Tibial artery (tissue), 4 donors: ENCODE measurements around the gene FBF1.
A peak's percentile ranks its signal among the peaks of the same experiment; 100 is the strongest.

Source experiments
- DNase-seq, 2 donors: peaks; one replicate each; pipeline ENCODE4 v3.0.0-alpha.2; 2019
- H3K27ac ChIP-seq, 2 donors: fragments of 200-600 bp; sonication (generic) in 1 of 2; 1 replicate in 1 of 2; 2 replicates in 1 of 2; pipeline ENCODE4 v1.5.1; 2018 to 2019; ENCODE audit warnings: mild to moderate bottlenecking in 1 of 2
- H3K27me3 ChIP-seq, 2 donors: fragments of 200-600 bp; sonication (generic) in 1 of 2; one replicate each; pipeline versions ENCODE4 v1.5.1 to v1.6.0; 2016 to 2019
- H3K36me3 ChIP-seq, 3 donors: fragments of 200-600 bp; sonication (generic) in 2 of 3; one replicate each; pipeline ENCODE4 v1.5.1; 2016 to 2019; ENCODE audit warnings: mild to moderate bottlenecking in 2 of 3
- H3K4me1 ChIP-seq, 4 donors: fragments of 200-600 bp; sonication (generic) in 2 of 4; 1 replicate in 3 of 4; 2 replicates in 1 of 4; pipeline ENCODE4 v1.5.1; 2016 to 2019
- H3K4me3 ChIP-seq, 2 donors: fragments of 200-600 bp; sonication (generic) in 1 of 2; 1 replicate in 1 of 2; 2 replicates in 1 of 2; pipeline ENCODE4 v1.5.1; 2018 to 2019; ENCODE audit warnings: mild to moderate bottlenecking in 2 of 2
- H3K9me3 ChIP-seq, 3 donors: fragments of 200-600 bp; sonication (generic) in 1 of 3; one replicate each; pipeline ENCODE4 v1.5.1; 2016 to 2019
- CTCF ChIP-seq, 2 experiments: fragments of 200-600 bp in 1 of 2; fragments of 450-650 bp in 1 of 2; IDR thresholded peaks; one replicate each; pipeline ENCODE4 v1.5.1; 2017 to 2019; ENCODE audit warnings: antibody characterized with exemption in 2 of 2, mild to moderate bottlenecking in 1 of 2, moderate library complexity in 1 of 2
- intact Hi-C: fragments of 100-400 bp; cut with DNase I; formaldehyde crosslinking; loops from one replicate; pipeline ENCODE4 v1.15.0; 2023; ENCODE audit warnings: low total_unique reads

Gene FBF1

GRCh38 chr17:75940727-75941441 is at the start of gene FBF1:
Gene FBF1 (minus strand): TSS chr17:75941042. CDS start chr17:75938149, 2,893 bp downstream.
- peaks cover 6 to 14% (median 10%) of the 10 kb centered on the region in 3 donors for H3K36me3 ChIP-seq
- peak within 1 kb of the TSS; percentile 69 to 82 for H3K4me3 ChIP-seq
- DNase-seq = peak; percentile 93 to 97
- TF ChIP-seq CTCF (IDR thresholded peaks at IDR 0.05) = peak in 1 of 2 experiments; percentile 4
- no peaks in the 10 kb centered on the region for H3K9me3 ChIP-seq
- intact Hi-C loops = no loop called here
- no peaks in the 10 kb centered on the region for H3K27me3 ChIP-seq
- H3K4me1 ChIP-seq = peaks cover 0 to 12% (median 8%) of the 10 kb centered on the region in 4 donors
- peak within 1 kb of the TSS; percentile 74 to 76 for H3K27ac ChIP-seq

- TF ChIP-seq CTCF (IDR thresholded peaks at IDR 0.05) = no peak
- no peaks in the 10 kb centered on the region for H3K9me3 ChIP-seq
- intact Hi-C loops = no loop called here
- no peak overlapping the region for H3K4me3 ChIP-seq
- H3K4me1 ChIP-seq = no peaks in the 10 kb centered on the region
- no peaks in the 10 kb centered on the region for H3K27me3 ChIP-seq
- H3K27ac ChIP-seq = no peak overlapping the region
- peaks cover 0 to 20% (median 12%) of the 10 kb centered on the region in 3 donors for H3K36me3 ChIP-seq
- DNase-seq = peak in 1 of 2 donors; percentile 49
These were observed 46.2 kb upstream of the FBF1 start for GRCh38 chr17:75987041-75987440.

GRCh38 chr17:75985986-75986385 is 45.1 kb upstream of the FBF1 start:
- Histone ChIP-seq H3K9me3 (no peaks in the 10 kb centered on the region), H3K27me3 (no peaks in the 10 kb centered on the region), H3K36me3 (peaks cover 0 to 10% (median 5%) of the 10 kb centered on the region in 3 donors), H3K4me3 (no peak overlapping the region), H3K4me1 (no peaks in the 10 kb centered on the region), H3K27ac (no peak overlapping the region)
- DNase-seq = peak in 1 of 2 donors; percentile 1
- TF ChIP-seq CTCF (IDR thresholded peaks at IDR 0.05) = no peak
- intact Hi-C loops = no loop called here

GRCh38 chr17:75983501-75984181 is 42.8 kb upstream of the FBF1 start:
- H3K27ac ChIP-seq = no peak overlapping the region
- no peak for TF ChIP-seq CTCF (IDR thresholded peaks at IDR 0.05)
- H3K36me3 ChIP-seq = peaks cover 0 to 5% (median 0%) of the 10 kb centered on the region in 3 donors
- DNase-seq = peak; percentile 37 to 57
- peaks cover 0 to 11% (median 7%) of the 10 kb centered on the region in 4 donors for H3K4me1 ChIP-seq
- no peaks in the 10 kb centered on the region for H3K27me3 ChIP-seq
- no peak overlapping the region for H3K4me3 ChIP-seq
- H3K9me3 ChIP-seq = no peaks in the 10 kb centered on the region
- intact Hi-C loops = no loop called here

- H3K9me3 ChIP-seq = no peaks in the 10 kb centered on the region
- H3K27me3 ChIP-seq = no peaks in the 10 kb centered on the region
- H3K36me3 ChIP-seq = no peaks in the 10 kb centered on the region
- no peak overlapping the region for H3K27ac ChIP-seq
- DNase-seq = peak; percentile 46 to 60
- no peak overlapping the region for H3K4me3 ChIP-seq
- intact Hi-C loops = no loop called here
- peaks cover 0 to 34% (median 25%) of the 10 kb centered on the region in 4 donors for H3K4me1 ChIP-seq
- TF ChIP-seq CTCF (IDR thresholded peaks at IDR 0.05) = no peak
These were observed 40.3 kb upstream of the FBF1 start for GRCh38 chr17:75981019-75981615.
